OCI-LY3 (cell line): ENCODE data around the gene CSN2.

Source experiments
- EZH2phosphoT487 ChIP-seq: fragments of 200-600 bp; shearing (Covaris generic); IDR thresholded peaks from 2 replicates; pipeline ENCODE4 v1.6.1; 2018; ENCODE audit warnings: antibody characterized with exemption, mixed run types, low read depth
- TF ChIP-seq, protein P1 (sequence below): fragments of 200-600, 300-600 bp; sonication (generic); IDR thresholded peaks from 2 replicates; pipeline ENCODE4 v1.5.1; 2014; ENCODE audit warnings: antibody characterized with exemption, low read length, low read depth

GRCh38 chr4:69999420-69999819 lies 33.9 kb upstream of the CSN2 start:
- TF ChIP-seq, protein P1, sequence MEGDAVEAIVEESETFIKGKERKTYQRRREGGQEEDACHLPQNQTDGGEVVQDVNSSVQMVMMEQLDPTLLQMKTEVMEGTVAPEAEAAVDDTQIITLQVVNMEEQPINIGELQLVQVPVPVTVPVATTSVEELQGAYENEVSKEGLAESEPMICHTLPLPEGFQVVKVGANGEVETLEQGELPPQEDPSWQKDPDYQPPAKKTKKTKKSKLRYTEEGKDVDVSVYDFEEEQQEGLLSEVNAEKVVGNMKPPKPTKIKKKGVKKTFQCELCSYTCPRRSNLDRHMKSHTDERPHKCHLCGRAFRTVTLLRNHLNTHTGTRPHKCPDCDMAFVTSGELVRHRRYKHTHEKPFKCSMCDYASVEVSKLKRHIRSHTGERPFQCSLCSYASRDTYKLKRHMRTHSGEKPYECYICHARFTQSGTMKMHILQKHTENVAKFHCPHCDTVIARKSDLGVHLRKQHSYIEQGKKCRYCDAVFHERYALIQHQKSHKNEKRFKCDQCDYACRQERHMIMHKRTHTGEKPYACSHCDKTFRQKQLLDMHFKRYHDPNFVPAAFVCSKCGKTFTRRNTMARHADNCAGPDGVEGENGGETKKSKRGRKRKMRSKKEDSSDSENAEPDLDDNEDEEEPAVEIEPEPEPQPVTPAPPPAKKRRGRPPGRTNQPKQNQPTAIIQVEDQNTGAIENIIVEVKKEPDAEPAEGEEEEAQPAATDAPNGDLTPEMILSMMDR = no peak
- TF ChIP-seq EZH2phosphoT487 = no peak
